ENCODE data around the gene QRICH1.
A peak's percentile ranks its signal among the peaks of the same experiment; 100 is the strongest.

QRICH1 gene, protein sequence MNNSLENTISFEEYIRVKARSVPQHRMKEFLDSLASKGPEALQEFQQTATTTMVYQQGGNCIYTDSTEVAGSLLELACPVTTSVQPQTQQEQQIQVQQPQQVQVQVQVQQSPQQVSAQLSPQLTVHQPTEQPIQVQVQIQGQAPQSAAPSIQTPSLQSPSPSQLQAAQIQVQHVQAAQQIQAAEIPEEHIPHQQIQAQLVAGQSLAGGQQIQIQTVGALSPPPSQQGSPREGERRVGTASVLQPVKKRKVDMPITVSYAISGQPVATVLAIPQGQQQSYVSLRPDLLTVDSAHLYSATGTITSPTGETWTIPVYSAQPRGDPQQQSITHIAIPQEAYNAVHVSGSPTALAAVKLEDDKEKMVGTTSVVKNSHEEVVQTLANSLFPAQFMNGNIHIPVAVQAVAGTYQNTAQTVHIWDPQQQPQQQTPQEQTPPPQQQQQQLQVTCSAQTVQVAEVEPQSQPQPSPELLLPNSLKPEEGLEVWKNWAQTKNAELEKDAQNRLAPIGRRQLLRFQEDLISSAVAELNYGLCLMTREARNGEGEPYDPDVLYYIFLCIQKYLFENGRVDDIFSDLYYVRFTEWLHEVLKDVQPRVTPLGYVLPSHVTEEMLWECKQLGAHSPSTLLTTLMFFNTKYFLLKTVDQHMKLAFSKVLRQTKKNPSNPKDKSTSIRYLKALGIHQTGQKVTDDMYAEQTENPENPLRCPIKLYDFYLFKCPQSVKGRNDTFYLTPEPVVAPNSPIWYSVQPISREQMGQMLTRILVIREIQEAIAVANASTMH

DNA sequence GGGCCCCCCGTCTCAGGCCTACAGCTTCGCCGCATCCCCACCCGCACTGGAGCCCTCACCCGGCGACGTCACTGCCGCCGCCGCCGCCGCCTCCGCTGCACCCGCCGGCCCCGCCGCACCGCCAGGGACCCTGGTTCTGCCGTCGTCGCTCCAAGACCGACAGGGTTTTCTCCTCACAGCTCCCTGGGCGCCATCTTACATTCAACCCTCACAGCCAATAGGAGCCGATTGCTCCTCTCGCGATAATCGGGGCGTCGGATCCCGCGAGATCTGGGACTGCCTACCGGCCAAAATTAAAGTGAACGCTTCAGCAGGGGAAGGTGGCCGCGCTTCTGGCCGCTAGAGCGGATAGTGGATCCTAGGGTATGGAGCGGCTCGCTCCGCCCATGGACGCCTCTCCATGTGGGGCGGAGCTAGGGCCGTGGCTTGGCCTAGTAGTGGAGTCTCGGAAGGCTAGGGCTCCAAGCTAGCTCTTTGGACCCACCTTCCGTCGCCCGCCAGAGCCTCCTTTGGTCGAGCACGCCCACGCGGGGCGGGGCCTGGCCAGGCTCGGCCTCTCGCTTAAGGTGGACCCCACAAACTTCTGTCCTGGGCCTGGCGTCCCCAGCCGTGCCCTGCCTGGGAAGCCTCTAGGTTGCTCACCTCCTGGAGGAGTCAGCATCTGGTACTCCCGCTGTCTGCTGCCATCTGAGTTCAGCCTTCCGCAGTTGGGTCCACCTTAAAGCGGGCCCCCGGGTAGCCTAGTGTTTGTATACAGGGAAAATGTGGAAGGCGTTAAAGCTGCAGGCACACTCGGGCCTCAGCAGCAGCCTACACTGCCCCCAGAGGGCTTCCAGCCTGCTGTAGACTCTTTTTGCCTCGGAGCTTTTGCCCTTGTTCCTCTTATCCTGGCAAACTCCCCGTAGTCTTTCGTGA, at the start of gene QRICH1:
TSS of gene QRICH1 (minus strand) at position 219 of the 915 bp plus-strand sequence. CDS start 17,054 bp downstream, outside the sequence.
- peak; percentile 90 for DNase-seq

DNA sequence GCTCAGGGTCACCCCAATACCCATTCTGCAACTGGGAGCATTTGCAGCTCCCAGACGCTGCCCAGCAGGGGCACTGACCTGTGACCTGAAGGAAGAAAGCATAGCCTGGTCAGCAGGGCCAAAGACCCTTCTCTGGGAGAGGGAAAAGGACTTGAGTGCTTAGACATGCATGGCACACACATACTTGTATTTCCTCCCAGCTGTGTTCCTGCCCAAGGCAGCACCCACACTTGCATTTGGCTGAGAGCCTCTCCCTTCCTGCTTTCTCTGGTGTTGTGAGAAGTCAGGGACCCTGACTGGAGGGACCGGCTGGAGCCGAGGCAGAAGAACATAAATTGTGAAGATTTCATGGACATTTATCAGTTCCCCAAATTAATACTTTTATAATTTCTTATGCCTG, 46.2 kb upstream of the QRICH1 start:
- DNase-seq, result no peak

DNA sequence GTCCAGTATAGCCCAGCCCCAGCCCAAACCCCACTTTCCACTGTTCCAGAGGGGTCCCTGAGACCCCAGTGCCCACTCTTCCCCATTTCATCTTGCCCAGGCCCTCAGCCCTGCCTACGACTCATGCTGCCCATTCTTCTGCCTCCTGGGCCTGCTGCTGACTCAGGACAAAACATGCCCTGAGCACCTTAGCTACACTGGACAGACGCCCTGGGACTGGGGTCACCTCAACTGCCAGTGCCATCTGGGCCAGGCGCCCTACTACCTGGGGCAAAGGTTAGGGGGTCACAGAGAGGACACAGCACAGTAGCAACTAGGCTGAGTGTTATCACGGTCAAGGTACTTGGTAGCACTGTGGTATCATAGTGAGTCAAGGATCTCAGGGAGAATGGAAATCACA, 41.6 kb upstream of the QRICH1 start:
- DNase-seq, result no peak

DNA sequence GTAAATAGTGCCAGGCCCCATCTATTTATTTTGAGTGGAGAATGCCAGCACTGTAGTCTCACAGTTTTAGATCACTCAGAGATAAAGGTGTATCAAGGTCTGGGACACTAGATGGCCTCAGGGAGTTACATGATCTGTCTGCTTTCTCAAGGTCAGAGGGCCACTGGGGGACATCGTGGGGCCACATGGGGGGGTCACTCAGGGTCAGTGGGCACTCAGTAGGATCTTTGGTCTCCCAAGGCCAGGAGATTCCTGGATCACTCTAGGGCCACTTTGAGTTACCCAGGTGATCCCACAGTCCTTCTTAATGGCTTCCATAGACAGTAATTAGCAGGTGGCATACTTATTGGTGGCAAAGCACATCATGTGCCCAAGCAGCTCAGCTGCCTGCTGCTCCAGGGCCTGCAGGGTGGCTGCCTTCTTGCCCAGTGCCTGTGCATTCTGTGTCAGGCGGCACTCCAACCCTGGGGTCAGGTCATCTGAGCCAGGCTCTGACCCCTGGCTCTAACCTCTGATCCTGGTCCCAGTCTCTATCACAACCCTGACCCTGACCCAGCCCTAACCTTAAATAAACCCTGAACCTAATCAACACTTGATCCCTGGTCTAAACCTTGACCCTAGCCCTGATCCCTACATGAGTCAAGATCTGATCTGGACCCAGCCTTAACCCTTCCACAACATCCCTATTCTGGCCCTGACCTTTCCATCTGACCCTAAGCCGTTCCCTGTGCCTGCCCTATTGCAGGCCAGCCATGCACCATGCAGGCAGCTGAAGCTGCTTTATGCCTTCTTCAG, 40.8 kb upstream of the QRICH1 start:
- DNase-seq, result no peak

DNA sequence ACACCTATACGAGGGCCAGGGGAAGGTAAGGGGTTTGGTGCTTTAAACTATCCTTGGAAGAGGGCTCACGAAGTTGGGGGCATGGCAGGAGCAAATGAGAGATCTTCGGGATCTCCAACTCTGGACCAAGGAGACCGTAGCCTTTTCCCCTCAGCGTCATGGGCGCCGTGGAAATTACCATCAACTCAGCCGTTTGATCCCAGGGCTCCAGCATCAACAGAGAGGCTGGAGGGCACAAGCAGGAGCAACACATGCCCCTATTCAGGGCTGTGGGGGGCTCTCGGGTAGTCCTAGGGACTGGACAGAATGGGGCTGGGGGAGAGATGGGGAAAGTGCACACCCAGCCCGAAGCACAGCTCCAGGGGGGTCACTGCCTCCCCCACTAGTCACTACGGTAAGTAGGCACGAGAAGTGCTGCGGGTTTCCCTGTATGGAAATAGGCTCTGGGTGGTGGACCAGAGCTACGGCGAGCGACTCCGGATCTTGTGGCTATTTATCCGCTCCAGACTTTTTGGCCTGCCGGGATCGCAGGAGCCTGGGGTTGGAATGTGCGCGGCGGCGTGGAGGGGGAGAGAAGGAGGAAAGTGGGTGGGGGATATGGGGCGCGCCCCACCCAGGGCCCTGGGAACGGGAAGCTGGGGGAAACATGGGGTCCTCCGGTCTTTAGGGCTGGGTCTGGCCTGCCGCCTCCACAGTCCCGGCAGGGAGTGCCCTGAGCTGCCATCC, 39.5 kb upstream of the QRICH1 start:
- peak; percentile 34 for DNase-seq

DNA sequence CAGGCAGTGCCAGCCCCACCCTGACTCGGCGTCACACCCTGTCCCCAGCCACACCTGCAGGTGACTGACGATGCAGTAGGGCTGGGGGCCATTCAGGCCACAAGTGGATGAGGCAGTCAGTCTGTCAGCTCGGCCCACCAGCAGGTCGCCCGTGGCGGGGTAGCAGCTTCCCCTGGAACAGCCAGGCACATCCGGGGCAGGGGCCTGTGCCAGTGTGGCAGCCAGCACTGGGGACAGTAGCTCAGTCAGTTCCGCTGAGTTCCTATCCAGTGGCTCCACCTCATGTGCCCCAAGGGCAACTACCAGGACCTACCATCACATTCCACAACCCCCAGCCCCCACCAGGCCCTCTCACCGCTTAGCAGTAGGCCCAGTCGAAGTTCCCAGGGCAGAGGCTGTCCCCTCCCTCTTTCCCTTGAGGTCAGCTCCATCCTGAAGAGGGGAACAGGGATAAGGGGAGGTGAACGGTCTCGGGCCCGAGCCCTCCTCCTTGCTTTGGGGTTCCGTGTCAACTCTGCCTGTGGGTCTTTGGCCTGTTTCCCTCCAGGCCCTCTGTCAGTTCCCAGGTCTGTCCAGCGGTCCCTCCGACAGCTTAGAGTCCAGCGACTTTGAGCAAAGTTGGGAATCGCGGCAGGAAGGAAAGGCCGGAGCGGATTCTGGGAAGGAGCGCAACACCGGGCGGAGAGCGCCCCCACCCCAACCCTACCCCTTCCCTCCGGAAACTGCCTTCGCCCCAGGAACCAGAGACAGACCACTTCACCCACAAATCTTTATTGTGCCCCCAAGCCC, 38.8 kb upstream of the QRICH1 start, which contains the start of gene LAMB2:
TSS of gene LAMB2 (minus strand) at position 614 of the 789 bp plus-strand sequence. CDS start at position 431, 183 bp downstream.
- no peak for DNase-seq

DNA sequence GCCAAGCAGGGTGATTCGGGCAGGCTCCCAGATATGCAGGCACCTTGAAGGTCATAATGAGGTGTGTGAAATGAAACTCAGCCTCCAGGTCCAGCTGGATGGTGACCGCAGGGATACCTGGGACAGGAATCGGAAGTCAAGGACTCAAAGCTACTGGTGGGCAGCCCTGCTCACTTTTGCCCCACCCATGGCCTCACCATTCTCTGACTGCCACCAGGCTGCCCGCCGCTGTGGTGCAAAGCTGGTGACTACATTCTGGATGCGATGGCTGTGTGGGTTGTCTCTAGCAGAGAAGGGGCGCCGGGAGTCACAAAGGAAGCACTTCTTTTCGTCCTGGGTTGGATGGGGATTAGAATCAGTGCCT, 38.2 kb upstream of the QRICH1 start:
- DNase-seq, result no peak

DNA sequence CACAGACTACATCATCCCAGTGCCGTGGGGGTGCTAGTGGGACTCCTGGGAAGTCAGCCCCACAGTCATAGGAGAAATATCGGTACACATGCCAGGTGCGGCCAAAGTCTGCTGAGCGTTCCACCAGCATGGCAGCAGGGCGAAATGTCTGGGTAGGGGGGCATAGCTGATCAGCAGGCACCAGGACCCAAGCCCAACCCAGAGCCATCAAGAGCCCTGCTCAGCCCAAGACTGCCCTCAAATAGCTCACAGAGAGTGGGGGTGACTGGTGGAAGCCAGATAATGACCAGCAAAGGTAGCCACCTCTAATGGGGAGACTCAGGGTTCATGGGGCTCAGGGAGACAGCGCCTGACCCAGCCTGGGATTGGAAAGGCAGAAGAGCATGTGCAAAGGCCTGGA, 37.7 kb upstream of the QRICH1 start:
- DNase-seq, result no peak

DNA sequence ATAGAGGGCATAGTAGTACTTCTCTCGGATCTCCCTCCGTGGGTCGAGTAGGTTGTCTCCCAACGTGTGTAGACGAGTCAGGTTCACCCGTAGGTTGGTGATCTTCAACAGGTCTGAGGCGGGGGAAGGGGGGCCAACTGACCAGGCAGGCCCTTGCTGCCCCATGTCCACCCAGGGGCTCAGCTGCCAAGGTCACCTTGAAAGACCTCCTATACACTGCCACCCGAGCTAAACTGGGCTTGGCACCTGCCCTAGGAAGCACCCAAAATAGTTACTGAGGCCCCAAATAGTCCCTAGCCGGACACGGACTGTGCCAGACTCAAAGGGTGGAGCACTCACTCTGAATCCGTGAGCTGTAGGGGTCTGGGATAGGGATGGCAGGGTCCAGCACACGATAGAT, 37.2 kb upstream of the QRICH1 start:
- no peak for DNase-seq

DNA sequence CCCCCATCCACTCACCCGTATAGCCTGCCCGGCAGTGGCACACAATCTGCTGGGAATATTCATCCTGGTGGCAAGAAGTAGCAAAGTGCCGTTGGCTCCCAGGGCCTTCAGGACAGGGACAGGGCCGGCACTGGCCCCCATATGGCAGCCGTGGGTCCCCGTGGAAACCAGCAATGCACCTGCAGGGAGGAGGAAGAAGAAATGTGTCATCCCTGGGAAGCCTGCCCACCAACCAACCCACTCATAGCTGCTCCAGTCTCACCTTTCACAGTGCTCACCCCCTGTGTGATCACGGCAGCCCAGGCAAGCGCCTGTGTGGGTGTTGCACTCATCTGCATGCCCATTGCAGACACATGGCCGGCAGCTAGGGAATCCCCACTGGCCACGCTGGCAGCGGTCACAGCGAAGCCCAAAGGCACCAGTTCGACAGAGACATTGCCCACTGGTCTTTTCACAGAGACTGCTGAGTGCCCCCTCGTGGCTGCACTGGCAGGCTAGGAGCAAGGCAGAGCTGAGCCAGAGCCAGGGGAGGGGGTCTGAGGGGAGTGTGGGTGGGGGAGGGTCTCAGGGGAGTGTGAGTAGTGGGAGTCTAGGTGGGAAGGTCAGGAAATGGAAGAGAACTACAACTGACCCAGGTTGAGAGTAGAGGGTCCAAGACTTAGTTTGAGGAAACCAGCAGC, 31.3 kb upstream of the QRICH1 start:
- DNase-seq, result no peak

DNA sequence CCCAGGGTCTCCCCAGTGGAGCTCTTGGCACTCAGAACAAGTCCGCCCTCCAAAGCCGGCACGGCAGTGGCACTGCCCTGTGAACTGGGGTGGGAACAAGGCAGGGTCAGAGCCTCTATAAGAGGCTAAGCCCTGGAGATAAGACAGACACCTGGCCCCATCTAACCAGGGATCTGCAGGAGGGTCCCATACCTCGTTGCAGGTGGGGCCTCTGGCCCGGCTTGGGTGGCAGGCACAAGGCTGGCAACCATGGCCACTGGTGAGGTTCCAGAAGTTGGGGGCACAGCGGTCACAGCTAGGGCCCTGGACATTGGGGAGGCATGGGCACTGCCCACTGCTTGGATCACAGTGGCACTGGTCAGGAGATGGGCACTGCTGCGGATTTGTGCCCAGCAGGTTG, 30.3 kb upstream of the QRICH1 start:
- no peak for DNase-seq

DNA sequence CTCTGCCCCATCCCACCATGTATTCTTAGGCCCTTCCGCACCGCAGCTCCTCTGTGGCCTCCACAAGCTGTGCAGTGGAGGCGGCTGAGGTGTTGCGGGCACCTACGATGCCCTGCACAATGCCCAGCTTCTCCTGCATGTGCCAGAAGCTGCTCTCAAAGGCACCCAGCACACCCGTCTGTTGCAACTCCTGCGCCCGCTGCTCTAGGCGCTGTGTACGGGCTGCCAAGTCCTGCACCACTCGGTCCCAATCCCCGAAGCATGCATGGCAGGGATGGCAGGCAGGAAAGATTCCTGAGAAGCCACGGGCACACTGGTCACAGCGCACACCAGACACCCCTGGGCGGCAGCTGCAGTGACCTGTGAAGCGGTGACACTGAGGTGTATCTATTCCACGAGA, 29.8 kb upstream of the QRICH1 start:
- no peak for DNase-seq

DNA sequence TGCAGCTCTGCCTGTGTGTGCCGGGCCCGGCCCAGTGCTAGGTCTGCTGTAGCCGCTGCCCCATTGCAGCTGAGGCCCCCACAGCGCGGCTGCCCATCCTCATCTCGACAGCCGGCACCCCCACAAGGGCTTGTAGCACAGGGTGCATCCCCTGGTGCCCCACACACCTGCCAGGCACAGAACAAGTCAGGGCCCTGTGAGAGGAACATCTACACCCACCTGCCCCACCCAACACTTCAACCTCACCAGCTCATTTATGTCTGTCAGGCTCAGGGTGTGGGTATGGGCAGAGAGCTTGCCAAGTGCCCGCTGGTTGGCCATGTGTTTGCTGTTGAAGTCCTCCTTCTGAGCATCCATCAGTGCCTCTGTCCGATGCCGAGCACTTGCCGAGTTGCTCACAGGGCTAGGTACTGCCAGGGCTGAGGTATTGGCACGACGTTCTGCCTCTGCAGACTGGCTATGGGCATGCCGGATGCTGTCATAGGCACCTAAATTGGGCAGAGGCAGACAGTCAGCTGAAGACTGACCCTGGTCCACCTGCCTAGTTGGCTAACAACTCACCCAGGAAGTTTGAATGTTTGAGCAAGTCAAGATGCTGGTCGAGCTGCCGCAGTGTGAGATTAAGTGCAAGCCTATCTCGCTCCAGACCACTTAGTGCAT, 29.1 kb upstream of the QRICH1 start:
- no peak for DNase-seq

DNA sequence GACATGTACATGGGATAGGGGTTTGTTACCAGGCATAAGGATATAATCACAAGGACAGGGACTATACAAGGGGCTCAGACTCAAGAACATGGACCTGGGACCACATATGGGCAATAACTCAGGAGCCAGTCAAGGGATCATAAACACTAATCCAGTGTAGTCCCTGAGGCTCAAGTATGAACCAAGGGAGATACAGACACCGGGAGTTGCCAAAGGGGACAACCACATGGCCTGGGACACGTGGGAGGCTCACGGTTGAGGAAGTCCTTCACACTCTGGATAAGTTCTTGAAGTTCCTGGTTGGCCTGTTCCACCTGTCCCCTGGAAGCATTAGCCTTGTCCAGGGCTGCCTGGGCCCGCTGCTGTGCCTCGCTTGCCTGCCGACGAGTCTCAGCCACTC, 28.6 kb upstream of the QRICH1 start:
- no peak for DNase-seq

DNA sequence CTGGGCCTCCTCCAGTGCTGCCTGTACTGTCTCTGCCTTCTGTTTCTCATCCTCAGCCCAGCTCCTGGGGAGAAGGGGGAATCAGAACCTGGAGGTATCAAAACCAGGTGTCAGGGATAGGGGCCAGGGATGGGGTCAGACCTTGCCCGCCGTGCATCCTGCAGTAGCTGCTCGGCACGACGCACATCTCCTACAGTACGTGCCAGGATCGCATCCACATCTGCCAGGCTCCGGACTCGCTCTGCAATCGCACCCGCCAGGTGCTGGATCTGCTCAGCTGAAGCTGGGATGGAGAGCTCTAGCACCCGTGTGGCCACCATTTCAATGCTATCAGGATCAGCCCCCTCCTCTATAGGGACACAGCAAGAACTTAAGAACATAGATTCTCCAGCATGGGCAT, 28.2 kb upstream of the QRICH1 start:
- DNase-seq, result no peak

DNA sequence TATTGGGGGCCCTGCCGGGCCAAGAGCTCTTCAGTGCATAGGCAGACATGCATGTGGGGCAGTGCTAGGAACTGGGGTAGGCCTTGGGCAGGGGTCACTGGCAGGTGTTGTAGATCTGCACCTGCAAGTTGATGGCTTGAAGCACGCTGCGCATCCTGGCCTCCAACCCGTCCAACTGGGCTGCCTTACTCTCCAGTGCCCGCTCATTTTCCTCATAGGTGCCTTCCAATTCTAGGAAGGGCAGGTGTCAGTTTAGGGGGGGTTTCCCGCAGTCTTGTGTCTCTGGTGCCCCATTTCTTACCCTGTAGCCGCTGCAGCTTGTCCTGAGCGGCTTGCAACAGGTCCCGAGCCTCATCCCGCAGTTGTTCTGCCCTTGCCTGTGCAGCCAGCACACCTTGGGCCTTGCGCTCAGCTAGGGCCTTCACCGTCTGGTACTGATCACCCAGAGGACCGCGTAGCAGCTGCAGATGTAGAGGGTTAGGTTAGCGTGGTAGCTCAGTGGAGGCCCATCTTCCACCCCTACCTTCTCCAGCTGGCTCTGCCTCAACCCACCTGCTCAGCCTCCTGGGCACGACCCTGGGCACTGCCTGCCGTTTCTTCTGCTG, 27.4 kb upstream of the QRICH1 start:
- DNase-seq, result no peak

DNA sequence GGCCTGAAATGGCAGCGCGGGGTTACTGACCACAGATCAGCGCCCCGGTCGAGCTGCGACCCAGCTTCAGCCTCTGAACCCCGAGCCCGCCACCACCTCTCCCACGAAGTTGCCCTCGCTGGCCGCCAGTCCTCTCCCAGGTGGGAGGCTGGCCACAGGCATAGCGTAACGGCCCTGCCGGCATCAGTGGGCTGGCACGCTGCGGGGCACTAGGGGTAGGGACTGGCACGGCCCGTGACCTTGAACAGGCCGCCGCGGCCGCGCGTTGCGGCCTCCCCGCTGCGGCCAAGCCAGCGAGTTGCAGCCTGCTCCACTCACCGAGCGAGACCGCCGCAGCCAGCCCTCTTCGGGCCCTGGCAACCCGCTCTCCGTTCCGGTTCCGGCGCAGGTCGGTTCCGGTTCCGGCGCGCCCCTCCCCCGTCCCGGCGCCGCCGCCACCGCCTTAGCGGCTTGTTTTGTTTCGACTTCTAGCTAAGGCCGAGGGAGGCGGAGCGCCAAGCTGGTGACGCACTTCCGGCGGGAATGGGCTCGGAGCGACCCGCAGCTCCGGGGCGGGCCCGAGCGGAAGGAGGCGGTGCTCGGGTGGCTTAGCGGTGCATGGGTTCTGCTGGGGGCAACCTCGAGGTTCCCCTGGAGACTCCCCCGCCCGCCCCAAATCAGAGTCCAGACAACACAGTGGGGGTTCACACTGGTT, 26.7 kb upstream of the QRICH1 start, which contains the start of gene USP19:
TSS of gene USP19 (minus strand) at position 386 of the 694 bp plus-strand sequence. CDS start 1,678 bp downstream, outside the sequence.
- peak; percentile 75 for DNase-seq

DNA sequence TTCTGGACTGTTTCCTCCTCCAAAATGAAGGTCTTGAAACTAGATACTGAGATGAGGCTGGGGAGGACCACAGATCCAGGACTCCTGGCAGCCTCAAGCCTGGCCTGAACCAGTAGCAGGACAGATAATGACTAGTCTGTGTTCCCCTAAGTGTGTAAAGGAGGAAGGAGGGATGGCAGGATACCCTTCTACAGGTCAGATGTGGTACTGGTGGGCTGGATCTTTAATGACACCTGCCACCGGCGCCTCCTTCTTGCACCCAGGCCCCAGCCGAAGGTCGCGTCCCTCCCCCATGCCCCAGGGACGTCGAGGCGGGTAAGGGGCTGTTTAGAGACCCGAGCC, 26.2 kb upstream of the QRICH1 start:
- no peak for DNase-seq

Data from NCI-H1436 (cell line).